Measurements from ENCODE around the gene CBR1. TPM values are rescaled to one million over a fixed set of nuclear protein-coding genes. Genes with fewer than 3 reads are reported as not detected.

The CBR1 gene
- total RNA-seq, 8 experiments from 2014 or later, result 7.9 to 58.6 (median 23.3) TPM

- ATAC-seq (replicated peaks in 6 of 8), result peak in 2 of 8 experiments; percentile 61 to 81
- in situ Hi-C loops (cut with MboI; ENCODE audit: low pct_unique_long_range_greater_than_20kb in 2 of 9, low sequenced_read_pairs in 9 of 9, unreplicated experiment in 9 of 9), result no loop called here
- WGBS, 10 experiments, result 50 to 94% (median 70%) methylated on average over 1 to 7 of the region's 7 CpGs; no CpG with 5 or more reads in 5 of the 10 experiments
- Histone ChIP-seq H3K27ac (no peak overlapping the region), H3K4me1 (replicated peaks in 1 of 2) (no peaks in the 10 kb centered on the region), H3K4me3 (no peak overlapping the region)
Measured at GRCh38 chr21:36120304-36120888, 50.6 kb downstream of the CBR1 start.

Other genes starting within 250 kb of the CBR1 start
- 10 to 100 TPM; 12.8 to 28.1 (median 20.5) TPM for gene SETD4, start 9.5 kb upstream of the CBR1 start, total RNA-seq
- 10 to 100 TPM in 3 of 8 experiments, 1 to 10 TPM in 1, under 1 TPM in 1, not detected in 3; 0.16 to 16.7 (median 10.7) TPM for gene CBR3, start 65.1 kb downstream of the CBR1 start, total RNA-seq
- gene DOP1B, start 86.8 kb downstream of the CBR1 start, total RNA-seq, result 10 to 100 TPM in 5 of 8 experiments, 1 to 10 TPM in 3; 7.6 to 32.6 (median 11.5) TPM

Data from motor neuron (in vitro differentiated cells).